Ishikawa (cell line): ENCODE measurements around the gene EYA2.

ENCODE experiments used
- CREB1 ChIP-seq: IDR thresholded peaks from 2 replicates; pipeline ENCODE4 v1.6.1; 2012; ENCODE audit warnings: low read depth
- EGR1 ChIP-seq: IDR thresholded peaks from 2 replicates; pipeline ENCODE4 v1.6.1; 2012
- EP300 ChIP-seq: IDR thresholded peaks from 2 replicates; pipeline ENCODE4 v1.6.1; 2012; ENCODE audit warnings: borderline replicate concordance
- FOXM1 ChIP-seq: IDR thresholded peaks from 2 replicates; pipeline ENCODE4 v1.6.1; 2012; ENCODE audit warnings: low read depth, borderline replicate concordance
- MAX ChIP-seq: IDR thresholded peaks from 2 replicates; pipeline ENCODE4 v1.6.1; 2012
- NFIC ChIP-seq: IDR thresholded peaks from 2 replicates; pipeline ENCODE4 v1.6.1; 2012
- RAD21 ChIP-seq: IDR thresholded peaks from 2 replicates; pipeline ENCODE4 v1.6.1; 2012; ENCODE audit warnings: low read depth
- REST ChIP-seq: IDR thresholded peaks from 2 replicates; pipeline ENCODE4 v1.6.1; 2012; ENCODE audit warnings: low read depth, mild to moderate bottlenecking
- TAF1 ChIP-seq: IDR thresholded peaks from 2 replicates; pipeline ENCODE4 v1.6.1; 2012; ENCODE audit warnings: low read depth, mild to moderate bottlenecking

GRCh38 chr20:46913329-46914044 lies 18.8 kb downstream of the EYA2 start:
- no peak for TF ChIP-seq CREB1
- no peak for TF ChIP-seq EP300
- no peak for TF ChIP-seq RAD21
- TF ChIP-seq EGR1 = no peak
- TF ChIP-seq NFIC = no peak
- TF ChIP-seq MAX = no peak
- TF ChIP-seq REST = no peak
- no peak for TF ChIP-seq FOXM1
- no peak for TF ChIP-seq TAF1
